Femur (tissue), 1 donor: Measurements from ENCODE around the gene DDN.

ENCODE experiments used
- DNase-seq: peaks from one replicate; pipeline ENCODE4 v3.0.0-alpha.2; 2017

Gene DDN

DNA sequence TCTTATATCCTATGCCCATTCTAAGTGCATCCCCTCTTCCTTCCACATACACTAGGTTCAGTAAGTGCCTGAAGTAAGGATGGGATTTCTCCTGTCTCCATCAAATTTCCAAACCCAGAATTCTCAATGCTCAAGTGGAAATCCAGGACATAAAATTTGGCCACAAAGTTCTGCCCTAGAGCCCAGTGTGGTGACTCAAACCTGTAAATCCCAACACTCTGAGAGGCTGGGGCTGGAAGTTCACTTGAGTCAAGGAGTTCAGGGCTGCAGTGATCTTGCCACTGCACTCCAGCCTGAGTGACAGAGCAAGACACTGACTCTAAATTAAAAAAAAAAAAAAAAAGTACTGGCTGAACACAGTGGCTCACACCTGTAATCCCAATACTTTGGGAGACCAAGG, 37.4 kb downstream of the DDN start:
- no peak for DNase-seq

DNA sequence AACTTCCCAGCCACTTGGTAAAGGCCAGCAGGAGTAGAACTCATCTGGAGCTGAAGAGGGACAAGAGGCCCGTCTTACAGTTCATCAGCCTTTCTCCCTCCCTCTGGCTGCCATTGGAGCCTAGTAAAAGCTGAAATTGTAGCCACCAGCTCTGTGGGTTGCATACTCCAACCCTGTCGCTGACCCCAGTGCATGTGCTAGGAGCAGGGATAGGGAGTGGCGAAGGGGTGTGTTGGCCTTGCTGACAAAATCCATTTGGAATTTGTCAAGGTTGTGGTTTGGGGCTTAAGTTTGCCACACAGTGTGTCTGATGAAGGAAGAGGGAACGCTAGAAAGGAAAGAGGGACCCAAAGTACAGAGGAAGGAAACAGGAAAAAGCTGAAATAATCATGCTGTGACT, 37.8 kb downstream of the DDN start:
- no peak for DNase-seq

- DNase-seq: no peak
These were observed 38.3 kb downstream of the DDN start for GRCh38 chr12:48960834-48961233.

DNA sequence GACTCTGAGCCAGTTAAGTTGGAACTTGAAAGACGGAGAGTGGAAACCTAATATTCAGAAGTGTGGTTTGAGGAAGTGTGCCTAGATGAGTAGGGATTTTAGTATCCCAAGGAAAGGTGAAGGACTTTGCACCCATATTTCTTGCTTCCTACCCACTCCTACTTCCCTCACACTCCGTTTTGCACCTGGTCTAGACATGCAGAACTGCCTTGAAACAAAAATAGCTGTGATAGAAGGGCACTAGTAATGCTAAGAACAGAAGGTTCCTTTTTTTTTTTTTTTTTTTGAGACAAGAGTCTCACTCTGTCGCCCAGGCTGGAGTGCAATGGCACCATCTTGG, 41.2 kb downstream of the DDN start:
- DNase-seq: no peak

GRCh38 chr12:48957141-48958048, 41.8 kb downstream of the DDN start, which contains the start of gene ARF3:
ARF3 (minus strand) TSS chr12:48957487; CDS start chr12:48941095, 16,392 bp downstream.
- peak; percentile 97 for DNase-seq

- DNase-seq: peak; percentile 95
These were observed 42.7 kb downstream of the DDN start for GRCh38 chr12:48956279-48957140.

DNA sequence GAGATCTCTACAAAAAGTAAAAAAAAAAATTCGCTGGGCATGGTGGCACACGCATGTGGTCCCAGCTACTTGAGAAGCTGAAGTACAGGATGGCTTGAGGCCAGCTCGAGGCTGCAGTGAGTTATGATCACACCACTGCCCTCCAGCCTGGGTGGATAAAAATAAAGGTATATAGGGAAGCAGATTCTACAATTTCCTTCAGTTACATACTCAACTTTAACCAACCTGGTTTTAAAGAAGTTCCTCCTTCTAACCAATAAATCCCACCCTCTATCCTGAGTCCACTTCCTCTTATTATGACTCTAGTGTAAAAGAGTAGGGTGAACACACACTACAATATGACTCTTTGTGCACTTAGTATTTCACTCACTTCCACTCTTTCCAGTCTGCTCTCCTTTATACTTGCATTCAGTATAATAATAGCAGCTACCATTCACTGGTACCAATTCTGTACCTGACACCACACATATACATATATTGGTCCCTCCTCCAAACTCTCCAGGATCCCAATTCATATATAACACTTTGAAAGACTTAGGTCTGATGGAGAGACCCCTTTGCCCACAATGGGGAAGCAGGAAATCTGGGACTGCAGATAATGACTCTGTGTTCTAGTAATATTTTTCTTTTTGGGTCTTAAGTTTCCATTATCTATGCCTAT, 44.2 kb downstream of the DDN start:
- DNase-seq: no peak

- DNase-seq: no peak
These were observed 45.1 kb downstream of the DDN start for GRCh38 chr12:48954061-48954460.

DNA sequence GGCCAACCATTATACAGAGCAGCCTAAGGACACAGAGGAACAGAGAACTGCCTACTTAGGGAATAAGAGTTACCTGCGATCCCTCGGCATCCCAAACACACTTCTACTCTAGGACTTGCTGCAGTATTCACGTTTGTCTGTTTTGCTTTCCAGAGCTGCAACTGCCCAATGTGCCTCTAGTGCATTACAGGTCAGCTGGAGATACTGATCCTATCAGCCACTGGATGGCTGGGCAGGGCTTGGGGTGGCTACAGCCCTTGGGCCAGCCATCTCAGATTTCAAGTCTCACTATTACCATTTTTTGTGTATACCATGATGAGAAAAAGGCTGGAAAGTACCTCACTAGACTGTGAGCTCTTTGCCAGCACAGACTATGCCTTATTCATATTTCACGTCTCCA, 46.5 kb downstream of the DDN start:
- DNase-seq: no peak

DNA sequence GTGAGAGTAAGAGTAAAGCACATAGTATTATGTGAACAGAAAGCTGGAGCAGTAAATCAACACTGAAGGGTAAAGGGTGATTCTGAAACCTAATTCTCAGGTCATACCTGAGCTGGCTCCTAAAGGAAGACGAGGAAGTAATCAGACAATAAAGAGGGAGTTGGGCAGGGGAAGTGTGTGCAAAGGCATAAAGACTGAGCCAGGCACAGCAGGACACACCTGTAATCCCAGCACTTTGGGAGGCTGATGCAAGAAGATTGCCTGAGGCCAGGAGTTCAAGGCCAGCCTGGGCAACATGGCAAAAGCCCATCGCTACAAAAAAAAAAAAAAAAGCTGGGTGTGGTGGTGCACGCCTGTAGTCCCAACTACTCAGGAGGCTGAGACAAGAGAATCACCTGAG, 51.4 kb downstream of the DDN start:
- no peak for DNase-seq

DNA sequence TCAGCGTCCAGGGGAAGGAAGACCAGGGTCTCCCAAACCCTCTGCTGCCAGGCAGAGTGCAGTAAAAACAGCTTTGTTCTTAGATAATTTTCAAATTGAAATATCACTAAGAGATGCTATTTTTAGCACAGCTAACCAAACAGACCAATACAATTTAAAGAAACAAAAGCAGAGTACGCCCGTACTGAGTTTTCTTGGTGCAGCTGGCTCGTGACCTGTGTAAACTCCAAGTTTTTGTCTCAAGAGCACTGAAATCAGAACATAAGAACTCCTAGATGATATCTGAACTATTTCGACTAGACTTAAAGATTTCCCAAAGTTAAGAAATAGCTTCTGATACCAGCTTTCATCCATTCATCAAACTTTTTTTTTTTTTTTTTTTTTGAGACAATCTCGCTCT, 52.2 kb downstream of the DDN start:
- DNase-seq: no peak

GRCh38 chr12:48946205-48946604, 53.0 kb downstream of the DDN start:
- no peak for DNase-seq
